Stomach (tissue), 4 donors: ENCODE results near the gene GPBP1.

Source experiments
- EP300 ChIP-seq: sonication (generic); formaldehyde crosslinking; IDR thresholded peaks from one replicate; pipeline ENCODE4 v1.6.1; 2017; ENCODE audit warnings: antibody characterized with exemption
- POLR2A ChIP-seq, 4 donors: fragments of 450-650 bp; IDR thresholded peaks; one replicate each; pipeline ENCODE4 v1.6.1; 2016; ENCODE audit warnings: antibody characterized with exemption in 4 of 4, control low read depth in 2 of 4, mild to moderate bottlenecking in 1 of 4, moderate library complexity in 1 of 4
- POLR2AphosphoS5 ChIP-seq, 3 donors: sonication (generic); formaldehyde crosslinking; IDR thresholded peaks; one replicate each; pipeline ENCODE4 v1.6.1; 2016; ENCODE audit warnings: antibody characterized with exemption in 3 of 3
- TF ChIP-seq, protein P1 (sequence below), 7 experiments: fragments of 450-650 bp in 4 of 7; fragments of 200-600 bp in 3 of 7; sonication (generic) in 3 of 7; IDR thresholded peaks; one replicate each; pipeline ENCODE4 v1.5.1; 2016 to 2019; ENCODE audit warnings: antibody characterized with exemption in 7 of 7, control low read depth in 2 of 7, mild to moderate bottlenecking in 1 of 7

DNA sequence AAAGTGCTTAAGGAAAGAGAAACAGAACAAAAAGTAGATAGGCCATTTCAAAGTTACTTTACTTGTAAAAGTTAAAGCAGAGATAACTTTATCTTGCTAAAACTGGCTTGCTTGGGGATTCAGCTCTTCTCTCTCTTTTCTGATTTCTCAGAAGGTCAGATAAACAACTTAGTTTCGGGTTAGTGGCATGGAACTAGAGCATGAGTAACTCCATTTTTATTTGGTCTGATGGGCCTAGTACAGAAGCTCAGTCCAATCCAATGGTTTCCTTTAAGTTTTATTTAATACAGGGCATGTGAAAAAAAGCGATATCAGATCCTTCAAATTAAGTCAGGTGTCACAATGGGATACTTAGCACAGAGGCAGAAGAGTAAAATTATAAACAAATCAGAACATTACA, 18.8 kb upstream of the GPBP1 start:
- TF ChIP-seq, protein P1, sequence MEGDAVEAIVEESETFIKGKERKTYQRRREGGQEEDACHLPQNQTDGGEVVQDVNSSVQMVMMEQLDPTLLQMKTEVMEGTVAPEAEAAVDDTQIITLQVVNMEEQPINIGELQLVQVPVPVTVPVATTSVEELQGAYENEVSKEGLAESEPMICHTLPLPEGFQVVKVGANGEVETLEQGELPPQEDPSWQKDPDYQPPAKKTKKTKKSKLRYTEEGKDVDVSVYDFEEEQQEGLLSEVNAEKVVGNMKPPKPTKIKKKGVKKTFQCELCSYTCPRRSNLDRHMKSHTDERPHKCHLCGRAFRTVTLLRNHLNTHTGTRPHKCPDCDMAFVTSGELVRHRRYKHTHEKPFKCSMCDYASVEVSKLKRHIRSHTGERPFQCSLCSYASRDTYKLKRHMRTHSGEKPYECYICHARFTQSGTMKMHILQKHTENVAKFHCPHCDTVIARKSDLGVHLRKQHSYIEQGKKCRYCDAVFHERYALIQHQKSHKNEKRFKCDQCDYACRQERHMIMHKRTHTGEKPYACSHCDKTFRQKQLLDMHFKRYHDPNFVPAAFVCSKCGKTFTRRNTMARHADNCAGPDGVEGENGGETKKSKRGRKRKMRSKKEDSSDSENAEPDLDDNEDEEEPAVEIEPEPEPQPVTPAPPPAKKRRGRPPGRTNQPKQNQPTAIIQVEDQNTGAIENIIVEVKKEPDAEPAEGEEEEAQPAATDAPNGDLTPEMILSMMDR (IDR thresholded peaks at IDR 0.05) = no peak
- TF ChIP-seq POLR2A (IDR thresholded peaks at IDR 0.05) (no peak), EP300 (no peak), POLR2AphosphoS5 (IDR thresholded peaks at IDR 0.05) (no peak)
